ENCODE data around the gene TLE7.

Gene TLE7

DNA sequence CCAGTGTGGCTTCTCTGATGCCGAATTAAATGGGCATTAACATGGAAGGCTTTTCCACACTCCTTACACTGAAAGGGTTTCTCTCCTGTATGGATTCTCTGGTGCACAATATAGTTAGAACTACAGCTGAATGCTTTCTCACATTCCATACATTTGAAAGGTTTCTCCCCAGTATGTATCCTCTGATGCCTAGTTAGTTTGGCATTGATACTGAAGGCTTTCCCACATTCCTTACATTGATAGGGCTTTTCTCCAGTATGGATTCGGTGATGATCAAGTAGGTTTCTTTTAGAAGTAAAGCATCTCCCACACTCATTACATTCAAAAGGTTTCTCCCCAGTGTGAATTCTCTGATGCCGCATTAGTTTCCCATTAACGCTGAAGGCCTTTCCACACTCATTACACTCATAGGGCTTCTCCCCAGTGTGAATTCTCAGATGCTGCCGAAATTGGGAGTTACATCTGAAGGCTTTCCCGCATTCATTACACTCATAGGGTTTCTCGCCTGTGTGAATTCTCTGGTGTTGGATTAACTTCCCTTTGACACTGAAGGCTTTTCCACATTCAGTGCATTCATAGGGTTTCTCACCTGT is 6.5 kb upstream of the TLE7 start:
- DNase-seq: no peak

DNA sequence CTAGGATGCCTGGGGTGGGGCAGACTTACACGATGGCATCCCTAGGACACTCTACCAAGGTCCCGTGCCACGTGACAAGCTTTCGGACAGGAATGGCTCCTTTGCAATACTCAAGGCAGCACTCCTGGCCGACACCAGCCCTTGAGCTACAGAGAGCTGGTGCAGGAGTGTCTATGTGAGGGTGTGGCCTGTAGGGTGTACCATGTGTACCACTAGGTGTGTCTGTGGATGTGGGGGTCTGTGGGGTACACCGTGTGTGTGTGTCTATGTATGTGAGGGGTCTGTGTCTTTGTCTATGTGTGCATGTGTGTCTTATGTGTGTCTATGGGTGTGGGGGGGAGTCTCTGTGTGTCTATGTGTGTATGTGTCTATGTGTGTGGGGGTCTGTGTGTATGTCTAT is 1.9 kb upstream of the TLE7 start:
- no peak for DNase-seq

DNA sequence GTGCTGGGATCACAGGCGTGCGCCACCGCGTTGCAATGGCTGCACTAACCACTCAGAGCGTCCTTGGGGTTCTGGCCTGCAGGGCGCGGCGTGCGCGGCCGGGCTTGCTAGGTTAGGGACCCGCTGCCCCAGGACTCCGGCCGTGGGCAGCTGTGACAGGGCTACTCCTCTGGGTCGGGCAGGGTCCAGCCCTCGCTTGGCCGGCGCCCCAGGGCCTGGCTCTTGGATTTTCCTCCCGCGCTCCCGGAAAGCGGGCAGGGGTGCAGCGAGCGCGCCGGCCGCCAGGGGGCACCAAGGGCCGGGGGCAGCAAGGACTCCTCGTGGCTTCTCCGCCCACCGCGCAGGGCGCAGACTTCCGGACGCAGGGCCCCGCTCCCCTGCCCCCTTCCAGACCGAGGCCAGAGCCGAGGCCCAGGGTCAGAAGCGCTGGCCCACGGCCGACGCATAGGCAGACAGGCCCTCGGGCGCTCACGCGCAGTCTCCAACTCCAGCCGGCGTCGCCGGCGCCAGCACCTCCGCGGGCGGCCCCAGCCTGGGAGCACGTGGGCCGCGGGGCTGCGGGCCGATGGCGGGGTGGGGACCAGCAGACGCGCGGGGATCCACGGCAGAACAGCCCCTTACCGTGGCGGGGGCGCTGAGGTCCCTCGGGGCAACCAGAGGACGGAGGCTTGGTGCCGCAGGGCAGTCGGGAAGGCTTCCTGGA is 355 bp downstream of the TLE7 start:
- peak in 2 of 3 donors; percentile 9 to 35 for DNase-seq

- DNase-seq: peak in 1 of 3 donors; percentile 6
These were observed 1.0 kb downstream of the TLE7 start for GRCh38 chr16:71440669-71441347.

DNA sequence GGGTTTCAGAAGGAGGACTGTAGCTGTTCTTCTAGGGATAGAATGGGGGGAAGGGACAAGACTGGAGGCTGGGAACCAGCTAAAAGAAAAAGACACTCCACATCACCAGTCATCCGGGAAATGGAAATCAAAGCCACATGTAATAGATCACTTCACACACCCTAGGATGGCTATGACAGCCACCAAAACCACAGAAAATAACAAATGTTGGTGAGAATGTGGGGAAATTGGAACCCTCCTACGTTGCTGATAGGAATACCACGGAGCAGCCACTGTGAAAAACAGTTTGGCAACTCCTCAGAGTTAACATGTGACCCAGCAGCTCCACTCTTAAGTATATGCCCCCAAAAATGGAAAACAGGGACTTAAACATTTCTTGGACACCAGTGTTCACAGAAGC is 2.3 kb downstream of the TLE7 start:
- DNase-seq: no peak

GRCh38 chr16:71436473-71436872 is 5.4 kb downstream of the TLE7 start:
- DNase-seq: no peak

DNA sequence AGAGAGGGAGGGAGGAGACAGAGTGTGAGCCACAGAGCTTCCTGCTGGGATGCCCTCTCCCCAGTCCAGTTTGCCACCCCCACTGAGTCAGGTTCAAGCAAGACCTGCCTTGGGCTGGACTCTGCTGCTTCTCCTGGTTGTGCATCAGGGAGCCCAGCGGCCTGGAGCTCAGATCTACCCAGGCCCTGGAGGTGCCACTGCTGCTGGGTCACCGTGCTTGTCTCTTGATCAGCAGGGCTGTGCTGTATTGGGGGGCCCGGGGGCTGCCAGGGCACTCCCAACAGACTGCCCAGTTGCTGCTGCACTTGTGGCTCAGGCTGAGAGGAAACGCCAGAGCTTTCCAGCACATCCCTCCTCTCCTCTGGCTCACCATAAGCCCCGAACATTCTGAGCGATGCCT is 8.9 kb downstream of the TLE7 start:
- no peak for DNase-seq

GRCh38 chr16:71431991-71432390 is 9.9 kb downstream of the TLE7 start:
- no peak for DNase-seq

DNA sequence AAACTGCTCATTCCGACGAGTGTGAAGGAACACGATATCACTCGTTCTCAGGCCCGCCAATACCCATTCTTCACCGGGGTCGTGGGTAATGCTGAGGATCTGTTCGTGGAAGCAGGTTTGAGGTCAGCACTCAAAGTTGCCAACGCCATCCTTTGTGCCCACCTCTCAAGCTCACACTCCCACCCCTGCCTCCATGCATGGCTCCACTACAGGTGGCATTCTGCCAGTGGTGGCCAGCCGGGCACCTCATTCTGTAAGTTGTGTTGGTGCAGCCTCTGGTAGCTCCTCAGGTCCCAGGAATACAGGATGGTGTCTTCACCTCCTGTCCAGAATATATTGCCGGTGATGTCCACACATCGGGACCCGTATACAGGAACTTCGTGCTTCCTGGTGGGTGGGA is 10.7 kb downstream of the TLE7 start:
- no peak for DNase-seq

DNA sequence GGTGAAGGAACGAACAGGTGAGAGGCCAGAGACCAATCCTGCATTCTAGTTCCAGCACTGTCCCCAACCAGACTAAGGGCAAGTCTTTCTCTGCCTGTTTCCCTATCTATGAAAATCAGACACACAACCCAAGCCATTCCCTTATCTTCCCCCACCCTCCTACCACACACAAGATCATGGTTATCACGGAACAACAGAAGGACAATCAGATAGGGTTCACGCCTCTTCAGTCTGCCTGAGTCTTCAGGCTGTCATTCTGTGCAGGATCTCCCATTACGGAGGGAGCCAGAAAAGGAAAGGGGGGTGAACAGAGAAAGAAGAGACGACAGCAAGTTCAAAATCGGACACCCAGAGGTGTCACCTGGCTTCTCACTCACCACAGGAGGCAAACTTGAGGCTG is 11.1 kb downstream of the TLE7 start:
- DNase-seq: no peak

GRCh38 chr16:71429581-71429980 is 12.3 kb downstream of the TLE7 start:
- DNase-seq: no peak

DNA sequence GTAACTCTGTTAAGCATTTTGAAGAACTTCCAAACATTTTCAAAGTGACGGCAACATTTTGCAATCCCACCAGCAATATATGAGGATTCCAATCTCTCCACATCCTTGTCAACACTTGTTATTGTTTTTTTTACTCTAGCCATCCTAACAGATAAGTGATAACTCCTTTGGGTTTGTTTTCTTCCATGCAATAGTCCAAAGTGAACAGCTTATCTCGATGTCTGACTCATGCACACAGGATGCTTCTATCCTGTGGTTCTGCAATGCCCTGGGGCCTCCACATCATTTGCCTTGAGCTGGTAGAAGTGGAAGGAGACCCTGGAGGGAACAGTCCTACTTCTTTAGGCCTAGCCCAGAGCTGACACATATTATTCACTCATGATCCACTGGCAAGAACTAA is 13.0 kb downstream of the TLE7 start:
- DNase-seq: no peak

- no peak for DNase-seq
These were observed 13.5 kb downstream of the TLE7 start for GRCh38 chr16:71428385-71428784.

DNA sequence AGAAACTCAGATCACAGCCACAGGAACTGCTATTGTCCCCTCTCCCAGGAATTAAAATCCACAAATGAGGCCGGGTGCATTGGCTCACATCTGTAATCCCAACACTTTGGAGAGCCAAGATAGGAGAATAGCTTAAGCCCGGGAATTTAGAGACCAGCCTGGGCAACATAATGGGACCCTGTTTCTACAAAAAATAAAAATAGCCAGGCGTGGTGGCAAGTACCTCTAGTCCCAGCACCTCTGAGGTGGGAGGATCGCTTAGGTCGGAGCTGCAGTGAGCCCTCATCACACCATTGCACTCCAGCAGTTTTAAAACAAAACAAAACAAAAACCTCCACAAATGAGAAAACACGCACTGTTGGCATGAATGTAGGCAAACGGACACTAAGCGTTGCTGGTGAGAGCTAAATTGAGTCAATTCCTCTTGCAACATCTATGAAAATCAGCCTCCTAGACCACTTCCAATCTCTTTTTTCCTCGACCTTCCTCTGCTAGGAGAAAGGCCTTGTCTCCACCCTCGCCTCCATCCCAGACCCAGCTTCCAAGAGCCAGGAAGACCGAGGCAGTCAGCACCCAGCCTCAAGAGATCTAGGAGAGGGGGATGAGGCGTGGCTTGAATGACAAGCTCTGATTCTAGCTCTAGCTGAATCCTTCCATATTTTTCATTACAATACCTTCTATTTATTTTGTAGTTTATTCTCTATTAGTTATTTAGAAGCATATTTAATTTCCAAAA is 14.8 kb downstream of the TLE7 start:
- DNase-seq: no peak

DNA sequence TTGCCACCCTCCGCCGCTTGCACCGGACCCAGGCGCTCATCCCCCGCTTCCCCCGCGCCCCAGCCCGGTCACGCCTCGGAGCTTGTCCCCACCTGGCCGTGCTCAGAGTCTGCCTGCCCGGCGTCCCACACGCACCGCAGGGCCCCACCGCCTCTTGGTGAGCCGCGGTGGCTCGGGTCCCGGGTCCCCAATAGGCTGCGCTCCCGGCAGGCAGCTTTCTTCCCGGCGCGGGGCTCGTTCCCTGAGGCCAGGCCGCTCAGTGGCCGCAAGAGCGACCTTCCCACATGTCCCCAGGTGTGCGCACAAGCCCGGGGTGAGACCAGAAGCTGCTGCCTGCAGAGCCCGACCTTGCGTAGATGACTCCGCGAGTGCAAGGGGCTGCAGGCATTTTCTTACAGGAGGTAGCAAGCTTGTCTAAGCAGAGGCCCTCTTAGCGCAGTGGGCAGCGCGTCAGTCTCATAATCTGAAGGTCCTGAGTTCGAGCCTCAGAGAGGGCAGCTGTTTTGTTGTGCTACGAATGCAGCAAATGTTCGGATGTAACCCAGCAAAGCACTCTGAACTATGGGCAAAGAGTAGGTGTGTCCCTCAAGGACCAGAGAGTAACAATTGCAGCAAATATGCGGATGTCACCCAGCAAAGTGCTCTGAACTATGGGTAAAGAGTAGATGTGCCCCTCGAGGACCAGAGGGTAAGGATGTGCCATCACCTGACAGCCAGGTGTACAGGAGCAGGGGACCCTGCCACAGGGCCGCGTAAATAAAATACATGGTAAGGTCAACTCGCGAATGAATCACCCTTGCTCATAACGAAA is 15.6 kb downstream of the TLE7 start:
- DNase-seq: no peak

DNA sequence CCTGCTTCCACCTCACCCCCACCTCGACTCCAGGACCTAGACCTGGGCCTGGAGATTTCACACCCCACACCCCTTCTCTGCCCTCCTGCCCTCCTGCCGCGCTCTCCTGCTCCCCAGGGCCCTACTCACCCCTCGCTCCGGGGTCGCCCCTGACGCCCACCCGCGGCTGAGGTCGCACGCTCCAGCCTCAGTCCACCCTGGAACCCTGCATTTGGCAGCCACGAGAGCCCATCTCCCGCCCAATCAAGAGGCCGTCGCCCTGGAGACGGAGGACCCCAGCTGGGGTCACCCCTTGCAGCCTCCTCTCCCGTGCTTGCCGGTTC is 16.1 kb downstream of the TLE7 start:
- DNase-seq: no peak

- DNase-seq: no peak
These were observed 17.2 kb downstream of the TLE7 start for GRCh38 chr16:71424626-71425025.

DNA sequence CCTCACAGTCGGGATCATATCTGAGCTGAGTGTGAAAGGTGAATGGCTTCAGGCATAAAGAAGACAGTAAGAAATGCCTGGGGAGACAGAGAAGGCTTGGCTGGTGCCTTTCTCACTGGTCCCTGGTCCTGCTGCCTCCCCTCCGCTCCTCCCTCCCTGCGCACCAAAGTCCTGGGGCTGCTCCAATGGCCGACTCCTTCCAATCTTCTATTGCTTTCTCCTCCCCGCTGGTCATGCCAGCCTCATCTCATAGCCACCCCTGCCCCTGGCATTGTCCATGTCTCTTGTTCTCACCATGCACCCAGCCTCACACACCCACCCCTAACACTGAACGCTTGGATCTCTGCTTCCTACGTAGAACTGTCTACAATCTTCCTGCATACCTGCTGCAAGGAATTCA is 18.0 kb downstream of the TLE7 start:
- no peak for DNase-seq

GRCh38 chr16:71423016-71423415 is 18.8 kb downstream of the TLE7 start:
- no peak for DNase-seq

- peak; percentile 30 to 52 (median 40) for DNase-seq
These were observed 19.9 kb downstream of the TLE7 start for GRCh38 chr16:71421911-71422310.

GRCh38 chr16:71414038-71414437 is 27.8 kb downstream of the TLE7 start:
- DNase-seq: no peak

GRCh38 chr16:71413341-71413740 is 28.5 kb downstream of the TLE7 start:
- no peak for DNase-seq

Measured in suppressor macrophage treated with lipopolysaccharide for 1 hour (primary cell).